Mesodermal cell (in vitro differentiated cells): ENCODE measurements around the gene NAALADL2.

ENCODE experiments used
- H3K27ac ChIP-seq: 2 replicates; pipeline ENCODE4 v1.7.0; 2013; ENCODE audit warnings: mild to moderate bottlenecking, low read depth, low read length, moderate library complexity; ENCODE audit not compliant: severe bottlenecking
- H3K36me3 ChIP-seq: 2 replicates; pipeline ENCODE4 v1.7.1; 2013; ENCODE audit warnings: mild to moderate bottlenecking, low read length, moderate library complexity; ENCODE audit not compliant: control insufficient read depth, insufficient read depth
- H3K4me1 ChIP-seq: one replicate; pipeline ENCODE4 v1.7.1; 2013; ENCODE audit warnings: mild to moderate bottlenecking, low read length; ENCODE audit not compliant: insufficient read depth, control insufficient read depth, poor library complexity, severe bottlenecking
- H3K4me3 ChIP-seq: 2 replicates; pipeline ENCODE4 v1.7.0; 2013; ENCODE audit warnings: low read length, control low read depth, mild to moderate bottlenecking; ENCODE audit not compliant: insufficient read depth, poor library complexity, severe bottlenecking; ENCODE audit errors: extremely low read depth
- H3K9me3 ChIP-seq: 2 replicates; pipeline ENCODE4 v1.7.1; 2013; ENCODE audit warnings: mild to moderate bottlenecking, low read length, moderate library complexity; ENCODE audit not compliant: control insufficient read depth
- WGBS, 2 experiments: methylation state at CpG; one replicate each; pipeline ENCODE4 v1.1.5; 2013; ENCODE audit warnings: missing lambda C conversion rate in 2 of 2; ENCODE audit not compliant: insufficient coverage in 2 of 2; 5-methylcytosine and 5-hydroxymethylcytosine counted together

Gene NAALADL2

DNA sequence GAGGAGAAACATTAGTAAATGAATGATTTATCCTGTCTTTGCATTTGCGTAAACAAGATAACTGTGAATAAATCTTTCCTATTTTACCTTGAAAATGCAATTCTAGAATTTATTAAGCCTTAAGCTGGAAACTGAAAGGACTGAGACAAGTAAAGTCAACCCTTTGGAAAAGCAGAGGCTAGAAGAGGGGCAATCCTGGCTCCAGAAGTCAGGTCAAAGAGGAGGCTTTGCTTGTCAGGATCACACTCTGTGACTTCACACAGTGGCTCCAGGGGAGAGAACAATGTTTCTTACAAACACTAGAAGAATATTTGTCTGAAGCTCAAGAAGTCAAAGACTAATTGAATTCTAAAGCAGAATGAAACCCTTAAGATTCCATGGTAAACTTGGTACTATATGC lies 530.4 kb downstream of the NAALADL2 start:
- H3K4me1 ChIP-seq, result peaks cover 13% of the 10 kb centered on the region
- H3K27ac ChIP-seq, result peak overlapping the region; percentile 1
- no peak overlapping the region for H3K4me3 ChIP-seq
- no CpG with 5 or more reads among the region's 1 CpG for WGBS, 2 experiments
- no peaks in the 10 kb centered on the region for H3K36me3 ChIP-seq
- H3K9me3 ChIP-seq, result no peaks in the 10 kb centered on the region

GRCh38 chr3:175391601-175392000 lies 532.5 kb downstream of the NAALADL2 start:
- H3K9me3 ChIP-seq, result no peaks in the 10 kb centered on the region
- H3K27ac ChIP-seq, result no peak overlapping the region
- no peak overlapping the region for H3K4me3 ChIP-seq
- H3K4me1 ChIP-seq, result peaks cover 6% of the 10 kb centered on the region
- no CpG with 5 or more reads among the region's 1 CpG for WGBS, 2 experiments
- H3K36me3 ChIP-seq, result no peaks in the 10 kb centered on the region

DNA sequence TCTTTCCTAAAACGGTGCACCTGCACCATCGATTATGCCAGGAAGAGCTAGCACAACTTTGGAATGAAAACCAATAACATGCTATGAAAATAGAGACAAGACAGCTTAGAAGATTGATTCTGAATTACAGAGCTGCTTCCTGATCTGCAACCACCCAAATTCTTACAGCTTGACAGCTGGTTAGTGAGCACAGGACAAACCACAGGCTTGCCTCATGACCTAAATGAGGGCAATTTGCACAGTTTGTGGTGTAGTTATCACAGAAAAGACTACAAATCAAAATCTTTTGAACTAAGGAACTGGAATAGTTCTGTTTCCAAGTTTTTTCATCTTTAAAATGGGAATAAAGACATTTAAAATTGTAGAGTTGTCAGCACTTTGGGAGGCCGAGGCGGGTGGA lies 533.5 kb downstream of the NAALADL2 start:
- no peak overlapping the region for H3K27ac ChIP-seq
- H3K36me3 ChIP-seq, result no peaks in the 10 kb centered on the region
- H3K9me3 ChIP-seq, result no peaks in the 10 kb centered on the region
- H3K4me1 ChIP-seq, result no peaks in the 10 kb centered on the region
- no peak overlapping the region for H3K4me3 ChIP-seq
- WGBS, 2 experiments, result 92% methylated on average over 2 of the region's 4 CpGs; no CpG with 5 or more reads in 1 of the 2 experiments

- WGBS, 2 experiments, result no CpG with 5 or more reads among the region's 3 CpGs
- no peaks in the 10 kb centered on the region for H3K4me1 ChIP-seq
- H3K4me3 ChIP-seq, result no peak overlapping the region
These were observed 538.2 kb downstream of the NAALADL2 start for GRCh38 chr3:175397372-175397771.

DNA sequence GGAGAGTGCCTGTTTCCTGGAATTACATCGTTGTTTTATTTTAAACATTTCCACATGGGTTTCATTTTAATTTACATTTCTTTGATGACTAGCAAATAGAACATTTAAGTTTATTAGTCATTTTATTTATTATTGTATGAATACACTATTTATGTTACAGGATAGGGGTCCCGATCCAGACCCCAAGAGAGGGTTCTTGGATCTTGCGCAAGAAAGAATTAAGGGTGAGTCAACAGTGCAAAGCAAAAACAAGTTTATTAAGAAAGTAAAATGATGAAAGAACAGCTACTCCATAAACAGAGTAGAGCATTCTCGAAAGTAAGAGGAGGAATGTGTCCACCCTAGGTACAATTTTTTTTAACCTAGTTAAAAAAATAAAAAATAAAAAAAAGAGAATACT lies 539.5 kb downstream of the NAALADL2 start:
- H3K4me3 ChIP-seq, result no peak overlapping the region
- H3K27ac ChIP-seq, result no peak overlapping the region
- H3K4me1 ChIP-seq, result no peaks in the 10 kb centered on the region
- no peaks in the 10 kb centered on the region for H3K9me3 ChIP-seq
- no peaks in the 10 kb centered on the region for H3K36me3 ChIP-seq
- no CpG with 5 or more reads among the region's 4 CpGs for WGBS, 2 experiments

More at GRCh38 chr3:175397372-175397771, 538.2 kb downstream of the NAALADL2 start:
- Histone ChIP-seq H3K36me3 (no peaks in the 10 kb centered on the region), H3K9me3 (no peaks in the 10 kb centered on the region), H3K27ac (no peak overlapping the region)

DNA sequence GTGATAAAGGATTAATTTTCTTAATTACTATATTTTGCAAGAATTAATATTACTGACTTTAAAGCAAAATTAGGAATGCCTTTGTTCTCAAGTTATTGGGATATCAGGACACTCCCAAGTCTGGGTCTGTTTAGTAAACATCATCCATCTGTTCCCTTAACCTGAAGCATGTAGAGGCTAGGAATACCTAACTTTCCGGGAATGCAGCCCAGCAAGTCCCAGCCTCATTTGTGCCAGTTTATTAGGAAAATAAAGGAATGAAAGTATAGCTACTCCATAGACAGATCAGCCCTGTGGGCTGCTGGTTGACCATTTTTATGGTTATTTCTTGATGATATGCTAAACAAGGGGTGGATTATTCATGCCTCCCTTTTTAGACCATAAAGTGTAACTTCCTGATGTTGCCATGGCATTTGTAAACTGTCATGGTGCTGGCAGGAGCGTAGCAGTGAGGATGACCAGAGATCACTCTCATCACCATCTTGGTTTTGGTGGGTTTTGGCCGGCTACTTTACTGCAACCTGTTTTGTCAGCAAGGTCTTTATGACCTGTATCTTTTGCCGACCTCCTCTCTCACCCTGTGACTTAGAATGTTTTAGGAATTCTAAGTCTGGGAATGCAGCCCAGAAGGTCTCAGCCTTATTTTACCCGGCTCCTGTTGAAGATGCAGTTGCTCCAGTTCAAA lies 540.2 kb downstream of the NAALADL2 start:
- 88 to 93% methylated on average over 3 of the region's 5 CpGs for WGBS, 2 experiments
- no peak overlapping the region for H3K27ac ChIP-seq

DNA sequence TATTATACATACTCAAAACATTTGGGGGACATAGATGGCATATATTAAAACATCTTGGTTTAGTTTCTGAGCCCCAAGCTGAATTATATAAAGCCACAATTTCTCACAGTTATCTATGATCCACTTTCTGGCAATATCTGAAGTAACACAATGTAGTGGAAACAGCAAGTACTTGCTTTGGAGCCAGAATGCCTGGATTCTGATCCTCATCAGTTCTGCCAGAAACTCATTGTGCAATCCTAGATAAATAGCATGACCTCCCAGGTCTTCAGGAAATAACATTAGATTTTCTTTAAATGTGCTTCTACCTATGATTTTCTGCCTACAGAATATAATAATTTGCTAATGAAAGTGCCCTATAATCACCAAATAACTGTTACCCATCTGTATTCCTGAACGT lies 544.9 kb downstream of the NAALADL2 start:
- no peaks in the 10 kb centered on the region for H3K4me1 ChIP-seq
- no CpG with 5 or more reads among the region's 1 CpG for WGBS, 2 experiments
- no peak overlapping the region for H3K27ac ChIP-seq
- no peak overlapping the region for H3K4me3 ChIP-seq
- no peaks in the 10 kb centered on the region for H3K36me3 ChIP-seq
- H3K9me3 ChIP-seq, result no peaks in the 10 kb centered on the region

More for the DNA sequence above, 540.2 kb downstream of the NAALADL2 start:
- no peaks in the 10 kb centered on the region for H3K36me3 ChIP-seq
- H3K9me3 ChIP-seq, result no peaks in the 10 kb centered on the region
- H3K4me1 ChIP-seq, result no peaks in the 10 kb centered on the region
- H3K4me3 ChIP-seq, result no peak overlapping the region

DNA sequence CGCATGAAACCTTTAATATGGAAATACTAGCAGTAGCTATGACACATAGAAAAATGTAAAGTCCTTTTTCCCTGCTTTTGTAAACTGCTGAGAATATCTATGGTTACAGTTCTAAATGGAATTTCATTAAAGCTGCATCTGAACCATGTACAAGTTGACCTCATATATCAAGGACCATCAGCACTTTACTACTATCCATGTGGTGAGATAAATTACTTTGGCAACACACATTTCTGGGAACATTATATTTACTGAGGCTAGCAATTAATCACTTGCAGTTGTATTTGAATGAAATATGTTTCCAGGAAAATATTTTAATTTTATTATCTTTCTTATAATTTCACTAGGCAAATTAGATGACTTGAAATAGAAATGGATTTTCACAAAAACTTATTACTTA lies 545.5 kb downstream of the NAALADL2 start:
- H3K4me1 ChIP-seq, result no peaks in the 10 kb centered on the region
- WGBS, 2 experiments, result no CpG with 5 or more reads among the region's 1 CpG
- H3K4me3 ChIP-seq, result no peak overlapping the region
- no peaks in the 10 kb centered on the region for H3K36me3 ChIP-seq
- no peaks in the 10 kb centered on the region for H3K9me3 ChIP-seq
- no peak overlapping the region for H3K27ac ChIP-seq

DNA sequence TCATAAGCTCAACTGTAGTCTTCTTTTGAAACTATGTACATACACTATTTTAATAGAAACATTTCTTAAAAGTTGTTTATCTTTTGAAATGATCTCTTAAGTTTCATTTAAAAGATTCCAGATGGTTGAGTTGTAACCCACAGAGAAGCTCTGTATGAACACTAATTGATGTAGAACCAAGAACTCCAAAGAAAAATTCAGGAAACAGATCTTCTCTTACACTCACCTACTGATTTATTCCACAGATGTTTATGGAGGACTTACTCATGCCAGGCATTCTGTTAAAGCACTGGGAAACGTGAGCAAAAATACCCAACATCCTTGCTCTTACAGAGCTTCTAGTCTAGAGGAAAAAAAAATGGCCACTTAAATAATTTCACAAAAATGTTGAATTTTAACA lies 551.1 kb downstream of the NAALADL2 start:
- H3K9me3 ChIP-seq, result no peaks in the 10 kb centered on the region
- no peaks in the 10 kb centered on the region for H3K4me1 ChIP-seq
- H3K27ac ChIP-seq, result no peak overlapping the region
- WGBS, 2 experiments, result no CpG with 5 or more reads among the region's 1 CpG
- H3K36me3 ChIP-seq, result no peaks in the 10 kb centered on the region
- H3K4me3 ChIP-seq, result no peak overlapping the region

DNA sequence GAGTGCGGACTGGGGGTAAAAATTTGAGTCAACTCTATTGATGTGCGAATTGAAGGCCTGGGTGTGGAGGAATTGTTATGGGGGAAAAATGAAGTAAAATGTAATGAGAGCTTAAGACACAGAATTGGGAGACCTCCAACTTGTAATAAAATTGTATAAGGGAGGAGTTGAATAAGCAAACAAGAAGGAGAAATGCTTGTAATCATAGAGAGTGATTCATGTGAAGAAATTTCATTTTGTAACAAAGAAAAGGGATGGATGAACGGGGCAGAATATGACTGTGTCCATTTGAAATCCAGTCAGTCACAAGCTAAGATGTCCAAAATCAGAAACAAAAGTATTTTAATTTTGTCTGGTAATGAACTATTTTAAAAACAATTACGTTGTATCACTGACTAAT lies 552.3 kb downstream of the NAALADL2 start:
- no peak overlapping the region for H3K4me3 ChIP-seq
- 87 to 91% methylated on average over 3 of the region's 4 CpGs for WGBS, 2 experiments
- H3K36me3 ChIP-seq, result no peaks in the 10 kb centered on the region
- H3K4me1 ChIP-seq, result no peaks in the 10 kb centered on the region
- H3K27ac ChIP-seq, result no peak overlapping the region
- no peaks in the 10 kb centered on the region for H3K9me3 ChIP-seq

DNA sequence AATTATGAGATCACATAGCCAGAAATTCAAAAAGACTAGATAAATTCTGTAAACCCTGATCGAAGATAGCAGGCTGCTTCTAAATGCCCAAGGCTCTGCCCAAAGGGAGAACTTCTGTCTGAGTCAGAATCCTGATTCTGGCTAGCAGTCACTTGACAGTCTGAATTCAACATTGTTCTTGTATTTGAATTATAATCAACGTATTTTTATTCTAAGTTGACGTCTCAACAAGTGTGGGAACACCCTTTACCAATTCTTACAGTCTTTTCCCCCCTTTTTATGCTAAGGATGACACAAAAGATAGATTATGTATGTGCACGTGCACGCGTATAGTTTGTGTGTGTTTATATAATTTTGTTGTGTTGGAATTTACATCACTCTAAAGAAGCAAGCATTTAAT lies 552.8 kb downstream of the NAALADL2 start:
- H3K4me3 ChIP-seq, result no peak overlapping the region
- H3K36me3 ChIP-seq, result no peaks in the 10 kb centered on the region
- no peaks in the 10 kb centered on the region for H3K9me3 ChIP-seq
- no peak overlapping the region for H3K27ac ChIP-seq
- 80 to 88% methylated on average over 1 of the region's 6 CpGs for WGBS, 2 experiments
- no peaks in the 10 kb centered on the region for H3K4me1 ChIP-seq
